Measurements from ENCODE around the gene TSPY10. TPM values are rescaled to one million over a fixed set of nuclear protein-coding genes. Genes with fewer than 3 reads are reported as not detected.
"Not testable (repeated sequence)": the region's sequence is repeated elsewhere in the genome, so short reads cannot be mapped to it uniquely, and the experiment has no call there.

The TSPY10 gene
- not detected for total RNA-seq
- long read RNA-seq: 0 reads

GRCh38 chrY:9527580-9527979 is at the start of gene TSPY10:
TSPY10 (plus strand) TSS chrY:9527880; CDS start chrY:9527926, 46 bp downstream.
- H3K4me3 ChIP-seq; intact Hi-C loops (cut with DNase I); H3K4me1 ChIP-seq; H3K27ac ChIP-seq; H3K27me3 ChIP-seq; H3K36me3 ChIP-seq; ATAC-seq; H3K9me3 ChIP-seq; DNase-seq: not testable (repeated sequence)
- WGBS (ENCODE audit: insufficient coverage, low coverage, low lambda C conversion rate, missing lambda C conversion rate): no CpG with 5 or more reads among the region's 26 CpGs

GRCh38 chrY:9486967-9487366 is 40.7 kb upstream of the TSPY10 start, which contains the start of gene TSPY9:
TSPY9 (plus strand) TSS chrY:9487267; CDS start chrY:9487313, 46 bp downstream.
- not testable (repeated sequence) for H3K27ac ChIP-seq

DNA sequence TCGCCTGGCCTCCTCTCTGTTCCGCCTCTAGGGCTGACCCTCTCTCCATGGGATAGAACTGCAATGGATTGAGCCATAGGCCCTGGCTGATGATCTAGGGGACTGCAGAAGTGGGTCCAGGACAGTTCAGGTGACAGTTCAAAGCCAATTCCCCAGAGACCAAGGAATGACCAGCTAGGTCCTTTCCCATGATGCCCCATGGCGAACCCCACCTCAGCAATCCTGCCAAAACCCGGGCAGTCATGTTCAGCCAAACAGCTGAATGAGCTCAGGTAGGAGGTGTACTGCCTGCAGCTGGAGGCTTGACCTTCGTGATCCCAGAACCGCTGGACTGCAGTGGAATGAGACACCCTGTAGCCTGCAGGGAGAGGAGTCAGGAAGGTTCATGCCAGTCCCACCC is 23.3 kb upstream of the TSPY10 start:
- H3K27me3 ChIP-seq; ATAC-seq; H3K9me3 ChIP-seq; intact Hi-C loops (cut with DNase I); H3K4me1 ChIP-seq; H3K4me3 ChIP-seq; H3K27ac ChIP-seq; DNase-seq; H3K36me3 ChIP-seq: not testable (repeated sequence)
- no CpG with 5 or more reads among the region's 6 CpGs for WGBS (ENCODE audit: insufficient coverage, low coverage, low lambda C conversion rate, missing lambda C conversion rate)

More at GRCh38 chrY:9486967-9487366, 40.7 kb upstream of the TSPY10 start, which contains the start of gene TSPY9:
- DNase-seq; H3K4me1 ChIP-seq; H3K36me3 ChIP-seq; H3K27me3 ChIP-seq; H3K4me3 ChIP-seq; H3K9me3 ChIP-seq; ATAC-seq; intact Hi-C loops (cut with DNase I): not testable (repeated sequence)
- no CpG with 5 or more reads among the region's 26 CpGs for WGBS (ENCODE audit: insufficient coverage, low coverage, low lambda C conversion rate, missing lambda C conversion rate)

DNA sequence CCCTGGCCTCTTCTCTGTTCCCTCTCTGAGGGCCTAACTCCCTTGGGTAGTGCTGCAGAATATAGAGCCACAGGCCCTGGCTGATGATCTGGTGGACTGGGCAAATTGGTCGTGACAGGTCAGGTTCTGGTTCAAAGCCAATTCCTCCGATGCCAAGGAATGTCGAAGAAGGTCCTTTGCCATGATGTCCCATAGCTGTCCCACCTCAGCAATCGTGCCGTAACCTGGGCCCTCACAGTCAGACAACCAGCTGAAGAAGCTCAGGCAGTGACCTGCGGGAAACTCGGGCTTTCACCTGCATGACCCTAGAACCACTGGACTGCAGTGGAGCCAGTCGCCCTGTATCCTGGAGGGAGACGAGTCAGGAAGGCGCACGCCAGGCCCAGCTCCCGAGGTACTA is 11.4 kb upstream of the TSPY10 start:
- H3K4me1 ChIP-seq; H3K27ac ChIP-seq; intact Hi-C loops (cut with DNase I); H3K27me3 ChIP-seq; H3K9me3 ChIP-seq; H3K36me3 ChIP-seq; DNase-seq; ATAC-seq; H3K4me3 ChIP-seq: not testable (repeated sequence)
- no CpG with 5 or more reads among the region's 12 CpGs for WGBS (ENCODE audit: insufficient coverage, low coverage, low lambda C conversion rate, missing lambda C conversion rate)

Other genes with a start within 250 kb of the TSPY10 start
- gene TSPY4, start 190.4 kb upstream of the TSPY10 start, total RNA-seq: not detected
- gene TSPY8, start 170.1 kb upstream of the TSPY10 start, total RNA-seq: not detected
- not detected for gene TSPY3, start 129.5 kb upstream of the TSPY10 start, total RNA-seq
- gene TSPY1, start 60.9 kb upstream of the TSPY10 start, total RNA-seq: not detected
- not detected for gene TSPY9, start 40.6 kb upstream of the TSPY10 start, total RNA-seq

Measured in right lobe of liver (tissue), 6 donors.